ENCODE data around the gene C20orf202.

- no peak for TF ChIP-seq POLR2A (IDR thresholded peaks at IDR 0.05; ENCODE audit: low read length)
- no peak for TF ChIP-seq GATA1 (IDR thresholded peaks at IDR 0.05; ENCODE audit: low read depth, low read length)
Observed at GRCh38 chr20:1205802-1206201, 2.5 kb downstream of the C20orf202 start.
